ENCODE results near the gene RPUSD4.

Gene RPUSD4

DNA sequence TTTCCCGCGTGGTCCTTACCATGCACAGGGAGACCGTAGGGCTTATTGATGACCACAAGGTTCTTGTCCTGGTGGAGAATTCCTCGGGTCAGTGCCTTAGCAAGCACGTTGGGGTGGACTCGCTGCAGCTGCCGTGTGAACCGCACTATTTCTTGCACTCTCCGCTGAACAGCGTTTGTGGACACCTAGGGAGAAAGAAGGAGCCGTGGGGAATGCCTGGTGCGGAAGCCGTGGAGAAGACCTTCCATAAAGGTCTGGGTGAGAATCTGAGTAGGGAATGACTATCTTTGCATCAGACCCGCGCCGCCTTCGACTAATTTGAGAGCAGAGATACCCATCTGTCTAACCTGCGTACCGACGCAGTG, 597 bp downstream of the RPUSD4 start:
- no peak for DNase-seq

DNA sequence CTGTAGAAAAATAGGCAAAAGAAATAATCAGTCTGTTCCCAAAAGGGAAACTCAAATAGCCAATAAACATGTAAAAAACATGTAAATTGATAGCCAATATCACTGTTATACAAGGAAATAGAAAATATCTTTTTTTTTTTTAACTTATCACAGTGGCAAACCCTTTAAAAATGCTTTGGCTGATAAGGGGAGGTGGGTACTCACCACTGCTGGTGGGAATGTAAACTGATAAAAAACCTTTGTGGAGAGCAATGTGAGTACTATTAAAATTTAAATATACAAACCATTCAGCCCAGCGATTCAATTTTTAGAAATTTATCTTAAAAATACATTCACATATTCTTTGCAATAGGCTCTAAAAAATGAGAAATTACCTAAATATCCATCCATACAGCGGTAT, 3.6 kb downstream of the RPUSD4 start:
- no peak for DNase-seq

DNA sequence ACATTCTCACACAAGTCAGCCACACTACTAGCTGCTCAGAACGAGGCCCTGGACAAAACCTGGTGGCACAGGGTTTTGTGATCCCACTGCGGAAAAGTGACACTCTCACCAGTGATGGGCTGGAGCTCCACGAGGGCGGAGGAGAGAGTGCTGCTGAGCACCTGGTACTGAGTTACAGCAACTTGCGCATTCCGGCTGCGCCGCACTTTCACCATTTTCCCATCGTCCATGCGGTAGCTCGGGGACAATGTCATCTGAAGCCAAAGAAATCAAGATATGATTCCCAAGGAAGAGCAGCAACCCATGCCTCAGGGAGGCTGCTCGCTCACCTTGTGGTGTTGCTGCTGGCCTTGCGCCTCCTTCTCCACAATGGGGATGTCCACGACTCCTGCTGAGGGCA, 6.1 kb downstream of the RPUSD4 start:
- DNase-seq = no peak

DNA sequence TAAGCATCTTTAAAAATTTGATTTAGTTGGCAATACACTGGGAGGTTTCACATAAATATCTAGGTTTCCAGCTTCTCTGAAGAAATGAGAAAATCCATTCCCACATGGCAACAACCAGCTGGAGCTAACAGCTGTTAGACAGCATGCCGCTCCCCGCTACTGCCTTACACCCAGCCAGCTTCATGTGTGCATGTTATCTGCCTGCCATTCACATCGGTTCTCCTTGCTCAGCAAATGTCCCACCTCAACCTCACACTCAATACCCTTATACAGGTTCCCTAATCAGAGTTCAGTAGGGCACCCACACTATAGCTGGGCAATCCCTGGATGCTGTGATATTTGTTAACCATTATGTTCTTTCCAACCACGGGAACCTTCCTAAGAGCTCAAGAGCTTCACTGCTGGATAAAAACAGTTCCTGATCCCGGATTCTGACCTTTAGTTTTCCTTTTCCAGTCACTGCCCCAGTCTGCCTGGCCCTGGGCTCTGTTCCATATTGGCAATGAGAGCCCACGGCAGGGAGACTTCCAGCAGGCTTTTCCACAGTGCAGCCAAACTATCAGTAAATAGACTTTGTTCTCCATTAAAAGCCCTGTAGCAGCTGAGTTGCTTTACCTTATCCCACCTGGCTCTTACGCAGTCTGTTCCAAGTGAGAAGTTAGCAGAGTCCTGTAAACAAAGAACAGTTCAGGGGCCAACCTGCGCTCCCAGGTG, 8.6 kb downstream of the RPUSD4 start:
- DNase-seq = no peak

DNA sequence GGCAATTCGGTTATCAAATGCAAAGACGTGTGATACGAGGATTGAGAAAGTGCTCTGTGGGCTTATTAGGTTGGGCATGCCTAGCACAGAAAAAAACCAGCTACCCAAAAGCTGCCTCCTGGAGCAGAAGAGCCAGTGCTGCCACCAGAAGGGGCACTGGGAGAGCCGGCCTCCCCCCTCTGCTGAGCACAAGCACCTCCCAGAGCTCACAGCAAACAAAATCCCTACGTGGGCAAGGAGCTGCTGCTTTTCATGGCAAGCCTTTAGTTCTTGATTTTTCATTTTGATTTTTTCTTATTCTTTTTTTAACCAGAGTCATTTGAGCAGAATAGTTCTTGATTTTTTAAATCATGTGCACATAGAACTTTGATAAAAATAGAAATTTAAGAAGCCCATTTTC, 12.8 kb downstream of the RPUSD4 start:
- DNase-seq = no peak

DNA sequence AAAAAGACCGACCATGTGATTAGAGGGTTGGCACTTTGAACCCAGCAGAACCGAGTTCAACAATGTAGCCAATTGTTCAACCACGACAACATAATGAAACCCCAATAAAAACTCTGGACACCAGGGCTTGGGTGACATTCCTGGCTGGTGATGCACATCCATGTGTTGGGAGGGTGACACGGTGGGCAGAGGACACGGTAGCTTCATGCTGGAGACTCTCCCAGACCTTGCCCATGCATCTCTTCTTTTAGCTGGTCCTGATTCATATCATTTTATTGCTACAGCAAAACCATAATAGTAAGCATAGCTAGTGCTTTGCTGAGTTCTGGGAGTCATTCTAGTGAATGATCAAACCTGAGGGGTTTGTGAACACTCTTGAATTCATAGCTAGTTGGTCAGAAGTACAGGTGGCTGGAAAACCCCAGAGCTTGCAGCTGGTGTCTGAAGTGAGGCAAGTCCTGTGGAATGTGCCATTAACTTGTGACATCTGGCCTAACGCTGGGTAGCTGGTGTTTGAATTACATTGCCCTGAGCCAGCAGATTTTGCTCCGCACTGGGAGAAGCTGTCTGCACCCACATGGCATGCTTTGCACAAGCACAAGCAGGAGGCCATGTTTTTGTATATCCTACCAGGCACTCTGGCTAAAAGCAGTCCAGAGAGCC, 14.0 kb downstream of the RPUSD4 start:
- no peak for DNase-seq

DNA sequence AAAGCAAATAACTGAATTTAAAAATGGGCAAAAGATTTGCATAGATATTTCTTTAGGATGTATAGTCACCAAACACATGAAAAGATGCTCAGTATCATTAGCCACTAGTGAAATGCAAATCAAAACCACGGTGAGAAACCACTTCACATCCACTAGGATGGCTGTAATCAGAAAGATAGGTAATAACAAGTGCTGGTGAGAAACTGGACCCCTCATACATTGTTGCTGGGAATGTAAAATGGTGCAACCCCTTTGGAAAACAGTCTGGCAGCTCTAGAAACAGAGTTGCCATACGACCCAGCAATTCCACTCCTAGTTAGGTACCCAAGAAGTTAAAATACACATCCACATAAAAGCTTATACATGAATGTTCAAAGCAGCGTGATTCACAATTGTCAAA, 16.3 kb downstream of the RPUSD4 start:
- no peak for DNase-seq

DNA sequence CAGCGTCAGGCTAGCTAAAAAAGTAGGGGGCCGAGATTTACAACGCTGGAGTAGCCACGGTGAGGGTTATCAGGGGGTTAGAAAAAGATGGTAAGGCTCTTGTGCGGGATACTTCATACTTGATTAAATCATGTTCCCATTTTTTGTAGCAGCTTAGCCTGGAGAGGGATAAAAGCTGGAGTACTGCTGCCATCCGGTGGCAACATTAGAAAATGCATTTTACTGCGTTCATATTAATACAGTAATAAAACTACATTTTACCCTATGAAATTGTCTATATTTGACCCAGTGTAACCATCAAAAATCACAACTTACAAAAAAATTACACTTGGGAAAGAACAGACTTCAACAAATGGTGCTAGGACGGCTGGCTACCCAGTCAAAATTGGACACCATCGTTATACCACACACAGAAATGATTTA, 17.3 kb downstream of the RPUSD4 start:
- DNase-seq = no peak

DNA sequence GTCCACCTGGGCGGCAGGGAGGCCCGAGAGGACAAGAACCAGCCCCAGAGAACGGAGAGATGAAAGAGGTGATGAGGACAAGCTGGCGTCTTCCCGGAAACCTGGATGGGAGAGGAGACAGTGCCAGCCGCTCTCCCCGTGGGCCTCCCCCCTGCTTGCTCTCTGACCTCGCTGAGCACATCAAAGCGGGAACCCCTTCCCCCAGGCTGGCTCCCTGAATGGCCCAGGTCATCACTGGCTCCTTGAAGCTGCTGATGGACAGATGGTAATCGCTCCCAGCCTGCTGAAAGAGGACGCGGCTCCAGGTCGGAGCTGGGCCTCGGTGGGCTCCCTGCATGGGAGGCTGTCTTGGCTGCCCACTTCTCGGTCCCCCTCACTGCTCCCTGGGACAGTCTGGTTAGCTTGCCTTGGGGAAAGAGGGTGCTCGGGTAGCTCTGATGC, 18.4 kb downstream of the RPUSD4 start:
- DNase-seq = no peak

DNA sequence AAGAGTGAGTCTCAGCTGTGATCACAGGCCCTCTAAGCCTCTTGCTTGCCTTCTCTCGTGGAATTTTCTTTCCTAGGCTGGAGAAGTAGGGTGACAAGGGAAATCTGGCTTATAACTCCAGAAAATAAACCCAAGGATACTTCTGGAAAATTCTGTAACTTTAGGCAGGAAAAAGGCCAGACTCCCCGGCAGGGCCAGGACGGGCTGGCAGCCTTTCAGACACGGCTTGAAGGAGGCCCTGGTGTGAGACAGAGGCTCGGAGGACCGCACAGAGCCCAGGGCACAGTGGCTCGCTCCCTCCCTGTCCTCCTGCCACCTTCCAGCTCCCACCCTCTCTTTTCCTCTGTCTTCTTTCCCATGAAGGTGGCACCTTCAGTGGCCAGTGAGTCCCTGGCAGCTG, 19.1 kb downstream of the RPUSD4 start:
- DNase-seq = no peak

DNA sequence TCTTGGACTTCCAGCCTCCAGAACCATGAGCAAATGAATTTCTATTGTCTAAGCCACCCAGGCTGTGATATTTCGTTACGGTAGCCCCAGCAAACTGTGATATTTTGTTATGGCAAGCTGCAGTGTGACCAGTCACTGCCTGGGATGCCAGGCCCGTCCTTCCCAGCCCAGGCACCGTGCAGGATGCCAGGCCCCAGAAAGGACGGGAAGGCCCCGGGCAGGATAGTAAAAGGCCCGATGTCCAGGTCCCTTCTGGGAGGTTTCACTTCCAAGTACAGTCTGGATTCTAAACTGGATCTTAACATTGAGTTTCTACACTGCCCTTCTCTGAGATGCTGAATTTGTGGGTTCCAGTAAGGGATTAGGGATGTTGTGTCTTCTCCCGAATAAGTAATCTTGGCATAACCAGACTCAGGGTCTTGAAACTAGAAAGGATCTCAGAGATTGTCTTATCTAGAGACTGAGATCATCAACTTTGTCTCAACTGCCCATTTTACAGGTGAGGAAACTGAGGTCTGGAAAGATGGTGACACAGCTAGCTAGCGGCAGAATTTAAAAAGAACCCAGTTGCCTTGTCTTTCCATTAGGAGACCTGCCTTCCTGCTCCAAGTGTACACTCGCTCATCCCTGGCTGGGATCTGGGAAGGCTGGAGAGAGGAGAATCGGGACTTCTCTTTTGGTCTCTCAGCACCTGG, 19.9 kb downstream of the RPUSD4 start:
- no peak for DNase-seq

DNA sequence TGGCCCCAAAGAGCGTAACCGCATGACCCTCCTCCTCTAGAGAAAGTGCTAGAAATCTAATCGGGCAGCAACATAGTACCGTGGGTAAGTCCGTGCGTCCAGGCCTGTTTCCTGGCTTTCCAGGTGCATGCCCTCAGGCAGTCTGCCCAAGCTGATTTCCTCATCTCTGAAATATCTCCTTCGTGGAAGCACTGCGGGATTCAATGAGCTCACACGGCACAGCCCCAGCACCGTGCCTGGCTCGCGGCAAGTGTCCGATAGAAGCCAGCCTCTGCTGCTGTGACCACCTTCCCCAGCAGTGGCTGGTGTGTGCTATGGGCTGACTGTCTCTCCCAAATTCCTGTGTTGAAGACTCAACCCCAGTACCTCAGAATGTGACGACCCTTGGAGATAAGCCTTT, 20.7 kb downstream of the RPUSD4 start:
- DNase-seq = no peak

DNA sequence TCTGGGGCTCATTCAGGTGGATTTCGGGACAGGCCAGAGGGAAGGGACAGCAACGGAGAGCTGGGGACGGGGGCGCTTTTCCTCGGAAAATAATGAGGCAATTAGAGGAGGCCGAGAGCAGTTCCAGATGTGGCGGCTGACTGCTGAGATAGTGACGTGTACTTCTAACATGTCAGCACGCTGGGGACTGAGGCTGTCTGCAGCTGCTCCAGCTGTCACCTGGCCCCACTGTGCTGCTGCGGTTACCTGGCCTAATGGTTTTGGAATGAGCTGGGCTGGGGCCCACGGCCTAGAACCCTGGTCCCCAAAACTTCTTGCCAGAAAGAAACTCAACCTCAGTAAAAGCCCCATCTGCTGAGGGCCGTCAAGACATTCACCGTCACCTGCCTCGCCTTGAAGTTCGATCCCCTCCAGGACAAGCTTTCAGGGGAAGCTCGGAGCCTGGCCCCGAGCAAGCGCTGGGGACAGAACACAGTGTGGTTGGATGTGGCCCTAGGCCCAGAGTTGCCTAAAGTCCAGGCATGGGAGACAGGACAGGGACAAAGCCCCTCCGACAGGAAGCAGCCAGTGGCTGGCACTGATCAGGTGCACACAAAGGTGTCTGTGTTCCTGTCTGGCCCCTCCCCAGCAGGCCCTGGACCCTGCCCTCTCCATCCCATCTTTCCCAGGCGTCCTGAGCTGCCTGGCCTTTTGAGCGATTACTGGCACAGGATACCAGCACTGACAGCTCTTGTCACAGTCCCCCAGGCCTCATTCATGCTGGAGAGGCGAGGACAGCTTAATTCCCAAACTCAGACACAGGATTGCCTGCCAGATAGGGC, 22.1 kb downstream of the RPUSD4 start:
- no peak for DNase-seq

DNA sequence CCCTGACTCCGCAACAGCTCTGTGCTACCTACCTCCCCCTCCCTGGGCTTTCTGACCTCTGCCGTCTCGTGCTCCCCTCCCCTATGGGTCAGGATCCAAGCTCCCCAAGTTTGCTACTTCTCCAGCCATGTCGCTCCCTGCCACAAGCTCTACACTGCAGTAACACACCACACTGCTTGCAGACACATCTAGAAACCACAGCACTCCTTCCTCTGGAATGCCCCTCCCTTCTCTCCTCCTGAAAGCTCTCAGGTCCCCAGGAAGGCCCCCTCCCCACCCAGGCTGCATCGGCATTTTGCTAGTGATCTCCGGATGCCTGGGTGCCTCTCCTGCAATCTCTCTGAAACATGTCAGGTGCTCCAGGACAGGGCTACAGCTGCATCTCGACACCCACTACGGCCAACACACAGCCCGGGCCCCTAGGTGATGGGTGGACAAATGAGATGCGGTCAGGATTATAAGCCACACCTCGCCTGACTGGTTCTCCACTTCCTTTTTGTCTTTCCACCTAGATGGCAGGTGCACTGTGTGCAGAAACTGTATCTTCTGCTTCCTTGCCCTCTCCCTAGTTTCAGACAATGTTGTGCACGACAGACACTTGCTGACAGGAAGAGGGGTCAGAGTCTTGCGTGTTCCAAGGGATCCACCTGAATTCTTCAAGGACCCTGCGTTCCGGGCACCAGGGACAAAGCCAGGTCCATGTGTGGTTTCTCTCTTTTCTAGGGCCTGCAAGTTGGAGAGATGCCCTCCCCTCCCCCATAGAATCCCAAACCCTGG, 22.9 kb downstream of the RPUSD4 start:
- DNase-seq = no peak

DNA sequence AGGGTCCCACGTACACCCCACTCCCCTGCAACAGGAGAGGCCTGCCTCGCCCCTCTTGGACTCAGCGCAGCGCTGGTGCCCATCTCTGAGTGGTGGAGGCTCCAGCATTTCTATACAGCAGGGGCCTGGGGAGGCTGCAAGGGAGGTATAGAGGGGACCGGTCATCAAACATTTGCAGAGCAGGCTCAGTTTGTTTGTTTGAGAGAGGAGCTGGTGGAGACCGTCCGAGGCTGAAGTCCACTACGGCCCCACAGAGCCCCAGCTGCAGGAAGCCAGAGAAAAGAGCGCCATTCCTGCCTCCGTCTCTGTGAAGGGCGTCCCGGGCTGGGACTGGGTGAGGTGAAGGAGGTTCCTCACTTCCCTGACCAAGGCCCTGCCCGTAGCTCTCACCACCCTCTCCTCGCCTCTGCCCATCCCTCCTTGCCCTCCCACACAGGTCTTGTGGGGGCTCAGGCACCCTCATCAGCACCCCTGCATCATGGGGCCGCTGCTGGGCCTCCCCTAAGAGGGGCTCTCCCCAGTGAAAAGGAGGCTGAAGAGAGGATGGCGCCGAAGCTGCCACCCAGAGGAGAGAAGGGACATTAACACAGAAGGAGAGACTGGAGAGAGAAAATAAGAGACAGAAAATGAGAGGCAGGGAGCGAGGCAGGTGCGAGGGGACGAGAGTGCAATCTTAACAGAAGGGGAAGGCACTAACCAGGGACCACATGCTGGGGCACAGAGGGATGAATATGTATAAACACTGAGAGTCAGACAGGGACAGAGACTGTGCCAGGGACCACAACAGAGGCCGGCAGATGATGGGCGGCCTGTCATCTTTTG, 24.5 kb downstream of the RPUSD4 start:
- no peak for DNase-seq

DNA sequence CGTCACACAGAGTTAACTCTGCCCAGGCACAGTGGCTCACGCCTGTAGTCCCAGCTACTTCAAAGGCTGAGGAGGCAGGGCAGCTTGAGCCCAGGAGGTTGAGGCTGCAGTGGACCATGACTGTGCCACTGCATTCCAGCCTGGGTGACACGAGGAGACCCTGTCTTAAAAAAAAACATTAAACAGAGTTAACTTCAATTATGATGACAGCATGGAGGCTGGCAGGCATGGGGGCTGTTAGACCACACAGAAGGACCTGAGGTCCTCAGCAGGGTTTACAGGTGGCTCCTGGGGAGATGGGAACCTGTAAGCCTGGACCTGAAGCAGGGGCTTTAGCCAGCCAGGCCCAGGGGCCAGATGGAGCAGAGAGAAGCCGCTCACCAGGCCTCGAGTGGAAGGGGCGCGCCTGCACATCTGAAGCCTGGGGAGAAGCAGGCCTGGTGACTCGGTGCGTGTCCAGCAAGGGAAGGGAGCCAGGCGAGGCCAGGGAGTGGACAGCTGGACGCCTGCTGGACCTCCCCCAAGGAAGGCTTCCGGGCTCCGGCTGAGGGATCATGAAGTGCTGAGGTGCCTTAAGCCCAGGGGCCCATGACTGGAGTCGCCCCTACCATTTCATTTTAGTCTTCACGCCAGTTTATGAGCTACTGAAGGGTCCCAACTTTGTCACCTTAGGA, 25.3 kb downstream of the RPUSD4 start:
- no peak for DNase-seq

DNA sequence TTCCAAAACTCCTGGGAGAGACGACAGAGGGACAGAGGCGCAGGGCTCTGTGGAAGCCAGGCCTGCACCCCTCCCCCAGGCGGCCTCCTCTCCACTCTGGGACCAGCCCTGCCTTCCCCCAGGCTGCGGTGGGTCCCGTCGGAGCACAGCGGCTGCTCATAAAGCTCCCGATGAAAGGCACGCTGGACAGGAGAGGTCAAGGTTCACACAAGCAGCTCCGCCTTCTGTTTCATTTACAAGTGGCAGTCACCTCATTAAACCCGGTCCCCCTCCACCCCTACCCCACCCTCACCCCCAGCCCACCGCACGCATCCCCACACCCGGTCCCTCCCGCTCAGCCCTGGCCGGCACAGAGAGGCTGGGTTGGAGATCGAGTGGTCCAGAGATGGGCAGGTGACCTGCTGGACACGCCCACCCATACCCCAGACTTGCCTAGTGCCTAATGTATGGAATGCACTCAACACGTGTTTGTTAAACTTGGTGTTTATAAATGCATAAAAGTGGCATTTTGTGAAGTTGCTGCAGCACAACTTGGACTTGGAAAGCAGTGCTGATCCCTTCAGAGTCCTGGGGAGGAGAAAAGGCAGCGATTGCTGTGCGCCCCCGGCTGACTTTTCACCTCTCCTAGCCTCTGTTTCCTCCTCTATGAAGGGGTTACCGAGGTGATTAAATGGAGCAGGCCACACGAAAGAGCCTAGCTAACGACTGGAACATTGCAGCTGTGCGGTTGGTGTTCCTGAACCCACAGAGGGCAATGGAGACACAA, 26.0 kb downstream of the RPUSD4 start:
- DNase-seq = no peak

DNA sequence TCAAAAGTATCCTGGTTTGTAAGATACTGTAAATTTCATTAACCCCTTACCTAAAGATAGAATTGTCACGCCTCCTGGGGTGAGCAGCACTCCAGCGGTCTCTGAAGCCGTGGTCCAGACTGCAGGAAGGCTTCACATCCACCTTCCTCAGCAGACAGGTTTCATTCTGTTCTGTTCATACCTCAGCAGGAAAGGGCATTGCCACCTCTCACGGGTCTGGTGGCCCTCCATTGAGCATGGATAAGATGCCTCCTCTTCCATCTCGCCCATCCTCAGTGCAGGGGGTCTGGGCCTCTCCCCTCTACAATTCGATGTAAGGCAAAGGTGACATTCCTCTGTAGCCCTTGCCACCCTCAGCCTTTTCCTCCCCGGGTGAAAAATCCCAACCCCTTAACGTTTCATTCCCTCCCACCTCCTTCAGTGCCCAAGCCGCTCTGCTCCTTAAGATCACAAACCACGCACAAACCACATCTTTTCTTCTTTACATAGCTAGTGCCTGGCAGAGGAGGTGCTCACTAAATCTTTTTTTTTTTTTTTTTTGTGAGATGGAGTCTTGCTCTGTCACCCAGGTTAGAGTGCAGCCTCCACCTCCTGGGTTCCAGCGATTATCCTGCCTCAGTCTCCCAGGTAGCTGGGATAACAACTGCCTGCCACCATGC, 28.5 kb downstream of the RPUSD4 start:
- DNase-seq = no peak

DNA sequence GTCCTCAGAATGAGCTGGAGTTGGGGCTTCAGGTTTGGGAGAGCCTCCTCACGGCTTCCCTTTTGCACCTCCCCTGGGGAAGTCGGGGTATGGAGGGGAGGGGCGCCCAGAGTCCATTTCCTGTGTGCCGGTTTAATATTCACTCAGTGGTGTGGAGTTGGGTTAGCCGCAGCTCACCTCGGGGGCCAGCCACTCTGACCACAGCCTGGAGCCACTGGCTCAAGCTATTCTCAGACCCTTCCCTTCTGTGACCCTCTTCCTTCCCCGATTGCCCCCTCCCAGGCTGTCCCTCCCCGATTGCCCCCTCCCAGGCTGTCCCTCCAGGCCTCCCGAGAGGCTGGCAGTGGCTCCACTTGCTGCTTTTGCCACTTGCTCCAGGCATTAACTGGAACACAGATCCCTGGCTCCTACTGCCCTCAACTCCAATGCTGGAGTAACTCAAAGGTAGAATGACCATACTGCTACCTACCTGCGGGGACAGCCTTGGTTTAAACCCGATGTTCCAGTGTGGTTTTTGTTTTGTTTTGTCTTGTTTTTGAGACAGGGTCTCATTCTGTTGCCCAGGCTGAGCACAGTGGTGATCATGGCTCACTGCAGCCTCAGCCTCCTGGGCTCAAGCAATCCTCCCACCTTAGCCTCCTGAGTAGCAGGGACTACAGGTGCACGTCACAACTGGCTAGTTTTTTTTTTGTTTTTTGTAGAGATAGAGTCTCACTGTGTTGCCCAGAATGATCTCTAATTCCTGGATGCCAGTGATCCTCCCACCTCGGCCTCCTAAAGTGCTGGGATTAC, 29.3 kb downstream of the RPUSD4 start:
- DNase-seq = no peak
